Measurements from ENCODE around the gene GDI2. TPM values are rescaled to one million over a fixed set of nuclear protein-coding genes. Genes with fewer than 3 reads are reported as not detected.

GDI2 gene
- total RNA-seq, 4 donors from 2014 or later, result 186 to 294 (median 225) TPM

DNA sequence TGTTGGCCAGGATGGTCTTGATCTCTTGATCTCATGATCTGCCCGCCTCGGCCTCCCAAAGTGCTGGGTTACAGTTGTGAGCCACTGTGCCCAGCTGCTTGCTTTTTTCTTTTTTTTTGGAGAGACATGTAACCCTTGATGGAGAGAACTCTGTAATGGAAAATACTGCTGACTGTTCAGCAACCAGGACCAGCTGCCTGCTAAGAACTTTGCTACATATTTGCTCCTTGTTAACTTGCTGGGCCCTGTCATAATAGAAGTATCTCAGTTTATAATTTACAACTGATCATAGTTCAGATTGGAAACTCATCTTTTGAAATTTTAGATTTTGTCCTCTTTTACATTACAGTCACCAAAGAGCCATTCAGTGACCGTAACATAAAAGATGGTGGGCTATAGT is 93.7 kb downstream of the GDI2 start:
- Histone ChIP-seq H3K27me3 (no peaks in the 10 kb centered on the region), H3K4me3 (no peak overlapping the region), H3K36me3 (peaks cover 0 to 34% of the 10 kb centered on the region in 2 donors), H3K9me3 (no peaks in the 10 kb centered on the region), H3K27ac (no peak overlapping the region), H3K4me1 (no peaks in the 10 kb centered on the region)
- no peak for ATAC-seq
- 61 to 83% methylated on average over 2 to 3 of the region's 3 CpGs for WGBS, 2 donors (ENCODE audit: low coverage in 1 of 2)
- TF ChIP-seq EP300 (IDR thresholded peaks at IDR 0.05) (no peak), CTCF (IDR thresholded peaks at IDR 0.05) (no peak), POLR2A (IDR thresholded peaks at IDR 0.05) (no peak), POLR2AphosphoS5 (IDR thresholded peaks at IDR 0.05) (no peak)

Other genes with a start within 250 kb of the GDI2 start
- 10 to 100 TPM; 17.6 to 39.6 (median 19.0) TPM for gene ASB13, start 146.8 kb downstream of the GDI2 start, total RNA-seq
- gene TASOR2, start 128.6 kb downstream of the GDI2 start, total RNA-seq, result 10 to 100 TPM; 51.8 to 71.8 (median 64.2) TPM
- gene ANKRD16, start 76.5 kb upstream of the GDI2 start, total RNA-seq, result 1 to 10 TPM; 3.3 to 8.9 (median 5.9) TPM
- 100 to 1,000 TPM in 2 of 4 donors, 10 to 100 TPM in 2; 76.2 to 108 (median 98.5) TPM for gene FBH1, start 76.8 kb upstream of the GDI2 start, total RNA-seq
- gene IL15RA, start 164.1 kb upstream of the GDI2 start, total RNA-seq, result 10 to 100 TPM; 17.7 to 21.9 (median 20.6) TPM
- gene IL2RA, start 248.9 kb upstream of the GDI2 start, total RNA-seq, result 10 to 100 TPM in 1 of 4 donors, under 1 TPM in 3; 0.31 to 16.3 (median 0.50) TPM